Panc1 (cell line): ENCODE measurements around the gene RMRP. TPM values are rescaled to one million over a fixed set of nuclear protein-coding genes. Genes with fewer than 3 reads are reported as not detected.

Experiments
- ATAC-seq: fragments of 200-7000 bp; cut with Tn5 transposase; 2 replicates; pipeline ENCODE4 v1.9.1; 2020; ENCODE audit warnings: mild to moderate bottlenecking, moderate library complexity
- BruUV-seq: library from RNA; stranded (reverse); fragments of 400-500 nt; replicated peaks from 2 replicates; lab custom pipeline; 2021; lab: Mats Ljungman, UMichigan
- CTCF ChIA-PET: fragments of 300-600 bp; sonication (Branson Sonifier 250); formaldehyde crosslinking; loops from one replicate; lab custom pipeline; 2022; ENCODE audit warnings: antibody characterized with exemption; lab: Charles Lee
- POLR2A ChIA-PET: fragments of 300-600 bp; sonication (Branson Sonifier 250); formaldehyde crosslinking; loops from one replicate; lab custom pipeline; 2022; ENCODE audit warnings: antibody characterized with exemption; lab: Charles Lee
- DNase-seq: peaks from one replicate; pipeline ENCODE4 v3.0.0-alpha.2; 2010; ENCODE audit warnings: low read depth, low spot score
- H3K27ac ChIP-seq: 2 replicates; pipeline ENCODE4 v1.5.1; 2011; ENCODE audit warnings: mild to moderate bottlenecking, low read length, inconsistent platforms
- H3K27me3 ChIP-seq: fragments of 200-500 bp; sonication (Bioruptor generic); 2 replicates; pipeline ENCODE4 v1.6.0; 2014; ENCODE audit warnings: low read length, inconsistent platforms; ENCODE audit not compliant: control insufficient read depth, insufficient read depth
- H3K36me3 ChIP-seq: fragments of 200-500 bp; sonication (Bioruptor generic); 2 replicates; pipeline ENCODE4 v1.5.1; 2014; ENCODE audit warnings: inconsistent platforms, mild to moderate bottlenecking, low read length, moderate library complexity; ENCODE audit not compliant: control insufficient read depth, insufficient read depth
- H3K4me1 ChIP-seq: 2 replicates; pipeline ENCODE4 v1.5.1; 2011; ENCODE audit warnings: inconsistent platforms, mild to moderate bottlenecking, low read length, moderate library complexity; ENCODE audit not compliant: control insufficient read depth, insufficient read depth
- H3K4me3 ChIP-seq, 2 experiments: 2 replicates each; pipeline ENCODE4 v1.5.1; 2011 to 2012; ENCODE audit warnings: low read depth in 2 of 2, low read length in 2 of 2, mild to moderate bottlenecking in 2 of 2, inconsistent platforms in 1 of 2, moderate library complexity in 1 of 2
- H3K9me3 ChIP-seq: fragments of 200-500 bp; sonication (Bioruptor generic); 2 replicates; pipeline ENCODE4 v1.5.1; 2014; ENCODE audit warnings: low read depth, mild to moderate bottlenecking, inconsistent platforms, low read length, moderate library complexity; ENCODE audit not compliant: control insufficient read depth, insufficient read depth
- POLR2AphosphoS5 ChIP-seq: IDR thresholded peaks from 2 replicates; pipeline ENCODE4 v1.6.1; 2012; ENCODE audit warnings: mild to moderate bottlenecking, low read depth, low read length, moderate library complexity
- SIN3A ChIP-seq: IDR thresholded peaks from 2 replicates; pipeline ENCODE4 v1.6.1; 2012; ENCODE audit warnings: low read depth, mild to moderate bottlenecking, low read length, moderate library complexity, borderline replicate concordance; ENCODE audit not compliant: insufficient read depth
- TCF7L2 ChIP-seq: IDR thresholded peaks from 2 replicates; pipeline ENCODE4 v1.6.1; 2011; ENCODE audit warnings: mild to moderate bottlenecking, low read depth, low read length, inconsistent platforms
- in situ Hi-C: cut with HindIII; loops from 2 replicates; pipeline ENCODE4 v1.10.0; 2016; ENCODE audit warnings: low sequenced_read_pairs, low pct_unique_long_range_greater_than_20kb
- intact Hi-C: fragments of 100-400 bp; cut with micrococcal nuclease; formaldehyde crosslinking; loops from one replicate; pipeline ENCODE4 v1.10.0; 2022; ENCODE audit not compliant: unreplicated experiment
- total RNA-seq: library from RNA; stranded (reverse); gene quantifications from one replicate; pipeline ENCODE4 v1.2.1, GENCODE V29; 2021; ENCODE audit not compliant: unreplicated experiment
- TF ChIP-seq, protein P1 (sequence below): fragments of 450-650 bp; IDR thresholded peaks from 2 replicates; pipeline ENCODE4 v1.5.1; 2017; ENCODE audit warnings: mild to moderate bottlenecking
- TF ChIP-seq, protein P2 (sequence below), 2 experiments: IDR thresholded peaks; 2 replicates each; pipeline ENCODE4 v1.6.1; 2011 to 2012; ENCODE audit warnings: low read depth in 2 of 2, control low read depth in 1 of 2, low read length in 1 of 2, mild to moderate bottlenecking in 1 of 2, moderate library complexity in 1 of 2; ENCODE audit not compliant: insufficient read depth in 1 of 2

RMRP gene
- total RNA-seq, 1 experiment from 2014 or later, result 29,896 TPM

DNA sequence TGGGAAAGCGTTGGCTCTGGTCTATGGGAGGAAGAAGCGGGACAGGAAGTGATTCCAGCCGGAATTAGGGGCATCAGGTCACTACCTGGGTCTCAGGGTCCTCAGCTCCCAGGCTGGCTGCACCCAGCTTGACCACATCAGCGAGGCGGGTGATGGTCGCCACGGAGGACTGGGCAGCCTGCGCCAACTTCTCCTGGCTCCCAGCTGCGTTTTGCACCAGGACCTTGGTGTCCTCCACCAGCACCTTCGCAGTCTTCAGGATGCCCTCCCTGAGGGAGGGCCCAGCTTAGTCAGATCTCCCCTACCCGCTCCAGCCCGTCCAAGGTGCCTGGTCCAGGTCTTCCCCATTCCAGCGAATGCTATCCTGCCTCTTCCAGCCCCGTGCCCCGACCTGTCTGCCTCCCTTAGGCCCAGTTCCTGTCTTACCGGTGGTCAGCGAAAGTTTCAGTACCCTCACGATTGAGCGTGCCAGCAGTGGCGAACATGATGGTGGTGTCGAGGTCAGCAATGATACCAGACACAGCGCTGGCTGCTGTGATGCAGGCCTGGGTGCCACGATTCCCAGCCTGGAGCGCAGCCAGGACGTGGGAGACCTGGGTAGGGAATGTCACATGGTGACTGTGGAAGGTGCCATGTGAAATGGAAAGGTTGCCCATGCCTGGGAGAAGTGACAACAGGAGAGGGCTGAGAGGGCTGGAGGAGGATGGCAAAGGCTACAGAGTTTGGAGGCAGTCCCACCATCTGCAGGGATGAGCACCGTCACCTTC, 46.3 kb upstream of the RMRP start:
- BruUV-seq, result TSS peak; percentile 59
- in situ Hi-C loops, result no loop called here
- CTCF ChIA-PET, result interaction anchor here (1.6 kb wide), 1 partner anchor 8 kb away, joined by 17 read pairs; no protein-coding TSS in a partner anchor

GRCh38 chr9:35702696-35703095, 44.9 kb upstream of the RMRP start:
- ChIA-PET POLR2A (no interaction called here), CTCF (no interaction called here)
- DNase-seq (no peak), ATAC-seq (no peak)
- Histone ChIP-seq H3K9me3 (no peaks in the 10 kb centered on the region), H3K36me3 (peaks cover 35% of the 10 kb centered on the region), H3K4me1 (no peaks in the 10 kb centered on the region), H3K27me3 (no peaks in the 10 kb centered on the region), H3K4me3 (no peak overlapping the region), H3K27ac (no peak overlapping the region)
- no TSS peak for BruUV-seq
- intact Hi-C loops, result no loop called here
- TF ChIP-seq, protein P1, sequence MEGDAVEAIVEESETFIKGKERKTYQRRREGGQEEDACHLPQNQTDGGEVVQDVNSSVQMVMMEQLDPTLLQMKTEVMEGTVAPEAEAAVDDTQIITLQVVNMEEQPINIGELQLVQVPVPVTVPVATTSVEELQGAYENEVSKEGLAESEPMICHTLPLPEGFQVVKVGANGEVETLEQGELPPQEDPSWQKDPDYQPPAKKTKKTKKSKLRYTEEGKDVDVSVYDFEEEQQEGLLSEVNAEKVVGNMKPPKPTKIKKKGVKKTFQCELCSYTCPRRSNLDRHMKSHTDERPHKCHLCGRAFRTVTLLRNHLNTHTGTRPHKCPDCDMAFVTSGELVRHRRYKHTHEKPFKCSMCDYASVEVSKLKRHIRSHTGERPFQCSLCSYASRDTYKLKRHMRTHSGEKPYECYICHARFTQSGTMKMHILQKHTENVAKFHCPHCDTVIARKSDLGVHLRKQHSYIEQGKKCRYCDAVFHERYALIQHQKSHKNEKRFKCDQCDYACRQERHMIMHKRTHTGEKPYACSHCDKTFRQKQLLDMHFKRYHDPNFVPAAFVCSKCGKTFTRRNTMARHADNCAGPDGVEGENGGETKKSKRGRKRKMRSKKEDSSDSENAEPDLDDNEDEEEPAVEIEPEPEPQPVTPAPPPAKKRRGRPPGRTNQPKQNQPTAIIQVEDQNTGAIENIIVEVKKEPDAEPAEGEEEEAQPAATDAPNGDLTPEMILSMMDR, result no peak
- TF ChIP-seq TCF7L2, result no peak
- TF ChIP-seq POLR2AphosphoS5, result no peak
- TF ChIP-seq SIN3A, result no peak
- TF ChIP-seq, protein P2, sequence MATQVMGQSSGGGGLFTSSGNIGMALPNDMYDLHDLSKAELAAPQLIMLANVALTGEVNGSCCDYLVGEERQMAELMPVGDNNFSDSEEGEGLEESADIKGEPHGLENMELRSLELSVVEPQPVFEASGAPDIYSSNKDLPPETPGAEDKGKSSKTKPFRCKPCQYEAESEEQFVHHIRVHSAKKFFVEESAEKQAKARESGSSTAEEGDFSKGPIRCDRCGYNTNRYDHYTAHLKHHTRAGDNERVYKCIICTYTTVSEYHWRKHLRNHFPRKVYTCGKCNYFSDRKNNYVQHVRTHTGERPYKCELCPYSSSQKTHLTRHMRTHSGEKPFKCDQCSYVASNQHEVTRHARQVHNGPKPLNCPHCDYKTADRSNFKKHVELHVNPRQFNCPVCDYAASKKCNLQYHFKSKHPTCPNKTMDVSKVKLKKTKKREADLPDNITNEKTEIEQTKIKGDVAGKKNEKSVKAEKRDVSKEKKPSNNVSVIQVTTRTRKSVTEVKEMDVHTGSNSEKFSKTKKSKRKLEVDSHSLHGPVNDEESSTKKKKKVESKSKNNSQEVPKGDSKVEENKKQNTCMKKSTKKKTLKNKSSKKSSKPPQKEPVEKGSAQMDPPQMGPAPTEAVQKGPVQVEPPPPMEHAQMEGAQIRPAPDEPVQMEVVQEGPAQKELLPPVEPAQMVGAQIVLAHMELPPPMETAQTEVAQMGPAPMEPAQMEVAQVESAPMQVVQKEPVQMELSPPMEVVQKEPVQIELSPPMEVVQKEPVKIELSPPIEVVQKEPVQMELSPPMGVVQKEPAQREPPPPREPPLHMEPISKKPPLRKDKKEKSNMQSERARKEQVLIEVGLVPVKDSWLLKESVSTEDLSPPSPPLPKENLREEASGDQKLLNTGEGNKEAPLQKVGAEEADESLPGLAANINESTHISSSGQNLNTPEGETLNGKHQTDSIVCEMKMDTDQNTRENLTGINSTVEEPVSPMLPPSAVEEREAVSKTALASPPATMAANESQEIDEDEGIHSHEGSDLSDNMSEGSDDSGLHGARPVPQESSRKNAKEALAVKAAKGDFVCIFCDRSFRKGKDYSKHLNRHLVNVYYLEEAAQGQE (IDR thresholded peaks at IDR 0.05; ENCODE audit: insufficient read depth in 1 of 2, low read depth in 2 of 2, low read length in 1 of 2), result no peak
- in situ Hi-C loops, result no loop called here

More for the DNA sequence above, 46.3 kb upstream of the RMRP start:
- TF ChIP-seq, protein P2 (IDR thresholded peaks at IDR 0.05; ENCODE audit: insufficient read depth in 1 of 2, low read depth in 2 of 2, low read length in 1 of 2), result no peak
- TF ChIP-seq SIN3A (no peak), POLR2AphosphoS5 (no peak), TCF7L2 (no peak)
- TF ChIP-seq, protein P1, result no peak
- Histone ChIP-seq H3K4me3 (no peak overlapping the region), H3K27me3 (no peaks in the 10 kb centered on the region), H3K4me1 (no peaks in the 10 kb centered on the region), H3K9me3 (no peaks in the 10 kb centered on the region), H3K27ac (no peak overlapping the region), H3K36me3 (peaks cover 47% of the 10 kb centered on the region)
- POLR2A ChIA-PET, result no interaction called here
- intact Hi-C loops, result no loop called here
- ATAC-seq (no peak), DNase-seq (no peak)
